GM23248 (cell line): ENCODE results near the gene CPAMD8. TPM values are rescaled to one million over a fixed set of nuclear protein-coding genes. Genes with fewer than 3 reads are reported as not detected.
A peak's percentile ranks its signal among the peaks of the same experiment; 100 is the strongest.

Source experiments
- DNase-seq: peaks from one replicate; pipeline ENCODE4 v3.0.0-alpha.2; 2015
- H2AFZ ChIP-seq: fragments of 200-600 bp; sonication (generic); 2 replicates; pipeline ENCODE4 v1.6.1; 2016; ENCODE audit warnings: antibody characterized with exemption
- H3F3A ChIP-seq: fragments of 200-600 bp; sonication (generic); 2 replicates; pipeline ENCODE4 v1.6.1; 2016; ENCODE audit warnings: mild to moderate bottlenecking, antibody characterized with exemption, mixed run types; ENCODE audit not compliant: insufficient read depth
- H3K27ac ChIP-seq: fragments of 200-600 bp; sonication (generic); 2 replicates; pipeline ENCODE4 v1.5.1; 2016; ENCODE audit warnings: mild to moderate bottlenecking
- H3K27me3 ChIP-seq: fragments of 200-600 bp; sonication (generic); replicated peaks from 2 replicates; pipeline ENCODE4 v1.6.1; 2016; ENCODE audit warnings: mild to moderate bottlenecking; ENCODE audit not compliant: insufficient read depth
- H3K36me3 ChIP-seq: fragments of 200-600 bp; sonication (generic); 2 replicates; pipeline ENCODE4 v1.6.1; 2016; ENCODE audit warnings: low read depth, mild to moderate bottlenecking
- H3K4me1 ChIP-seq: fragments of 200-600 bp; sonication (generic); 2 replicates; pipeline ENCODE4 v1.6.1; 2016; ENCODE audit warnings: mild to moderate bottlenecking; ENCODE audit not compliant: insufficient read depth
- H3K4me2 ChIP-seq: fragments of 200-600 bp; sonication (generic); one replicate; pipeline ENCODE4 v1.6.1; 2016; ENCODE audit warnings: mild to moderate bottlenecking; ENCODE audit not compliant: unreplicated experiment
- H3K4me3 ChIP-seq: fragments of 200-600 bp; sonication (generic); 2 replicates; pipeline ENCODE4 v1.5.1; 2016; ENCODE audit warnings: mild to moderate bottlenecking
- H3K79me2 ChIP-seq: fragments of 200-600 bp; sonication (generic); 2 replicates; pipeline ENCODE4 v1.6.1; 2016; ENCODE audit warnings: mild to moderate bottlenecking; ENCODE audit not compliant: insufficient read depth
- H3K9ac ChIP-seq: fragments of 200-600 bp; sonication (generic); 2 replicates; pipeline ENCODE4 v1.6.1; 2016; ENCODE audit warnings: mild to moderate bottlenecking
- H3K9me2 ChIP-seq: fragments of 200-600 bp; sonication (generic); 2 replicates; pipeline ENCODE4 v1.6.1; 2016; ENCODE audit warnings: mixed run types, mild to moderate bottlenecking, moderate library complexity; ENCODE audit not compliant: insufficient read depth
- H3K9me3 ChIP-seq: fragments of 200-600 bp; sonication (generic); one replicate; pipeline ENCODE4 v1.6.1; 2017; ENCODE audit warnings: low read depth
- H4K20me1 ChIP-seq: fragments of 200-600 bp; sonication (generic); 2 replicates; pipeline ENCODE4 v1.6.0; 2016; ENCODE audit not compliant: insufficient read depth
- EZH2 ChIP-seq: fragments of 200-600 bp; sonication (generic); IDR thresholded peaks from 2 replicates; pipeline ENCODE4 v1.6.1; 2018; ENCODE audit warnings: antibody characterized with exemption, mild to moderate bottlenecking; ENCODE audit not compliant: insufficient read depth, poor library complexity, severe bottlenecking
- EZH2phosphoT487 ChIP-seq: fragments of 200-600 bp; sonication (generic); IDR thresholded peaks from 2 replicates; pipeline ENCODE4 v1.6.1; 2018; ENCODE audit warnings: antibody characterized with exemption, moderate library complexity, mild to moderate bottlenecking, low read depth; ENCODE audit not compliant: insufficient read depth
- WGBS, 2 experiments: methylation state at CpG; one replicate each; pipeline ENCODE4 v1.1.6; 2015 to 2017; ENCODE audit warnings: low lambda C conversion rate in 2 of 2, low coverage in 1 of 2; ENCODE audit errors: missing lambda C conversion rate in 2 of 2; 5-methylcytosine and 5-hydroxymethylcytosine counted together
- in situ Hi-C: fragments of 300-500 bp; cut with MboI; formaldehyde crosslinking; loops from 2 replicates; pipeline ENCODE4 v1.15.0; 2020
- polyA plus RNA-seq: library from polyadenylated mRNA; unstranded; fragments of >200 nt; fragmentation: Nextera tagmentation; extraction: Ambion mirVana; gene quantifications from 2 replicates; pipeline ENCODE4 v1.2.1, GENCODE V29; 2016
- total RNA-seq: library from RNA; depleted of rRNA; stranded (reverse); fragments of >200 nt; shearing (Covaris generic); gene quantifications from 2 replicates; pipeline ENCODE4 v1.2.3, GENCODE V29; 2014

CPAMD8 gene
- total and polyA plus RNA-seq, 2 experiments from 2014 or later: 0.76 to 0.80 TPM

GRCh38 chr19:16859626-16860025 is 167.0 kb downstream of the CPAMD8 start:
- Histone ChIP-seq H3K79me2 (no peaks in the 10 kb centered on the region), H3K4me3 (no peak overlapping the region), H3K27ac (no peak overlapping the region), H3K9me2 (no peaks in the 10 kb centered on the region), H3F3A (no peaks in the 10 kb centered on the region), H3K4me2 (no peak overlapping the region), H2AFZ (no peak overlapping the region), H3K27me3 (no peaks in the 10 kb centered on the region), H3K4me1 (no peaks in the 10 kb centered on the region), H3K9ac (no peak overlapping the region), H4K20me1 (no peaks in the 10 kb centered on the region), H3K9me3 (no peaks in the 10 kb centered on the region), H3K36me3 (peaks cover 15% of the 10 kb centered on the region)
- WGBS, 2 experiments: 89 to 92% methylated on average over 7 of the region's 7 CpGs
- TF ChIP-seq EZH2: no peak
- TF ChIP-seq EZH2phosphoT487: no peak
- no peak for DNase-seq
- in situ Hi-C loops: no loop called here

GRCh38 chr19:16856091-16856490 is 170.5 kb downstream of the CPAMD8 start:
- no peak overlapping the region for H3K27ac ChIP-seq
- no peaks in the 10 kb centered on the region for H4K20me1 ChIP-seq
- in situ Hi-C loops: no loop called here
- H3K9me2 ChIP-seq: no peaks in the 10 kb centered on the region
- 89 to 92% methylated on average over 9 of the region's 9 CpGs for WGBS, 2 experiments
- H2AFZ ChIP-seq: no peak overlapping the region
- no peaks in the 10 kb centered on the region for H3K4me1 ChIP-seq
- TF ChIP-seq EZH2phosphoT487 (no peak), EZH2 (no peak)
- no peaks in the 10 kb centered on the region for H3K79me2 ChIP-seq
- no peaks in the 10 kb centered on the region for H3F3A ChIP-seq
- peaks cover 16% of the 10 kb centered on the region; the same call in 1 of the 2 replicates for H3K36me3 ChIP-seq
- no peak overlapping the region for H3K4me3 ChIP-seq
- no peaks in the 10 kb centered on the region for H3K27me3 ChIP-seq
- H3K9me3 ChIP-seq: no peaks in the 10 kb centered on the region
- H3K4me2 ChIP-seq: no peak overlapping the region
- no peak for DNase-seq
- H3K9ac ChIP-seq: no peak overlapping the region

GRCh38 chr19:16853066-16853465 is 173.5 kb downstream of the CPAMD8 start:
- H3K36me3 ChIP-seq: peaks cover 23% of the 10 kb centered on the region; the same call in 1 of the 2 replicates

GRCh38 chr19:16851031-16851712 is 175.4 kb downstream of the CPAMD8 start:
- H3K9me3 ChIP-seq: no peaks in the 10 kb centered on the region
- no peaks in the 10 kb centered on the region for H3K27me3 ChIP-seq
- in situ Hi-C loops: no loop called here
- no peak overlapping the region for H3K4me2 ChIP-seq
- DNase-seq: peak; percentile 47
- peaks cover 22% of the 10 kb centered on the region for H3K4me1 ChIP-seq
- 86% methylated on average over 32 to 33 of the region's 33 CpGs for WGBS, 2 experiments
- H3K9ac ChIP-seq: no peak overlapping the region
- H4K20me1 ChIP-seq: no peaks in the 10 kb centered on the region
- no peak for TF ChIP-seq EZH2phosphoT487
- TF ChIP-seq EZH2: no peak
- H3K27ac ChIP-seq: no peak overlapping the region
- H2AFZ ChIP-seq: no peak overlapping the region
- H3K79me2 ChIP-seq: no peaks in the 10 kb centered on the region
- H3K9me2 ChIP-seq: no peaks in the 10 kb centered on the region
- peaks cover 28% of the 10 kb centered on the region; the same call in 1 of the 2 replicates for H3K36me3 ChIP-seq
- no peak overlapping the region for H3K4me3 ChIP-seq
- H3F3A ChIP-seq: peaks cover 19% of the 10 kb centered on the region; the same call in 1 of the 2 replicates

More at GRCh38 chr19:16853066-16853465, 173.5 kb downstream of the CPAMD8 start:
- WGBS, 2 experiments: 87 to 92% methylated on average over 6 to 7 of the region's 7 CpGs
- DNase-seq: no peak
- Histone ChIP-seq H3K4me2 (no peak overlapping the region), H3K27ac (no peak overlapping the region), H3K9ac (no peak overlapping the region), H3K27me3 (no peaks in the 10 kb centered on the region), H3F3A (peaks cover 19% of the 10 kb centered on the region; the same call in 1 of the 2 replicates), H4K20me1 (no peaks in the 10 kb centered on the region), H3K4me1 (peaks cover 22% of the 10 kb centered on the region), H3K4me3 (no peak overlapping the region), H3K9me3 (no peaks in the 10 kb centered on the region), H3K9me2 (no peaks in the 10 kb centered on the region), H3K79me2 (no peaks in the 10 kb centered on the region), H2AFZ (no peak overlapping the region)
- TF ChIP-seq EZH2 (no peak), EZH2phosphoT487 (no peak)
- in situ Hi-C loops: no loop called here
